H1 (cell line): Measurements from ENCODE around the gene CIITA. TPM values are rescaled to one million over a fixed set of nuclear protein-coding genes. Genes with fewer than 3 reads are reported as not detected.

ENCODE experiments used
- ATF3 ChIP-seq: IDR thresholded peaks from 2 replicates; pipeline ENCODE4 v1.6.1; 2011; ENCODE audit warnings: low read depth, mild to moderate bottlenecking, low read length; ENCODE audit not compliant: insufficient read depth
- CEBPB ChIP-seq: IDR thresholded peaks from 2 replicates; pipeline ENCODE4 v1.6.1; 2012; ENCODE audit warnings: low read depth, low read length
- JUND ChIP-seq: IDR thresholded peaks from 2 replicates; pipeline ENCODE4 v1.6.1; 2011; ENCODE audit warnings: mild to moderate bottlenecking, improper control_type of control experiment, low read length
- PHF8 ChIP-seq: fragments of 200-600 bp; sonication (generic); conservative IDR thresholded peaks from 2 replicates; pipeline ENCODE4 v1.7.1; 2012; ENCODE audit warnings: low read depth, mild to moderate bottlenecking, inconsistent platforms, low read length, moderate library complexity
- polyA plus RNA-seq, 7 experiments: library from polyadenylated mRNA; depleted of rRNA in 3 of 7; stranded (reverse) in 5 of 7; unstranded in 2 of 7; fragments of >200 nt in 5 of 7; fragments of 200-250 nt in 2 of 7; gene quantifications; 1 replicate in 5 of 7; 2 replicates in 1 of 7; 4 replicates in 1 of 7; pipeline versions ENCODE4 v1.2.1 to v1.2.3, GENCODE V29; 2011 to 2013; ENCODE audit warnings: missing spikeins in 2 of 7, mixed read lengths in 2 of 7
- total RNA-seq: library from RNA; stranded (reverse); fragmentation: NEBNext Ultra II Directional; extraction: Animal tissue kit (Norgen Biotek cat#: 25700); gene quantifications from 2 replicates; pipeline ENCODE4 v1.2.1, GENCODE V29; 2021

CIITA gene
- total and polyA plus RNA-seq, 2 of the 8 experiments (the other 6 are each of a cell fraction or from before 2014, with no cell fraction given) = 0.07 to 0.17 TPM

- TF ChIP-seq ATF3 (no peak), PHF8 (no peak), CEBPB (no peak), JUND (no peak)
Observed at GRCh38 chr16:10856042-10856441, 21.0 kb upstream of the CIITA start (continued).
